Measurements from ENCODE around the gene FOXK2. TPM values are rescaled to one million over a fixed set of nuclear protein-coding genes. Genes with fewer than 3 reads are reported as not detected.

The FOXK2 gene
- total and polyA plus RNA-seq, 2 of the 8 experiments (the other 6 are each of a cell fraction or from before 2014, with no cell fraction given): 34.7 to 64.9 TPM

GRCh38 chr17:82648742-82649331, 129.3 kb downstream of the FOXK2 start:
- H3K9me3 ChIP-seq (ENCODE audit: insufficient read depth in 2 of 2, low read depth in 1 of 2, low read length in 1 of 2): no peaks in the 10 kb centered on the region
- H3K79me2 ChIP-seq (ENCODE audit: control insufficient read depth in 1 of 2, insufficient read depth in 2 of 2, low read length in 2 of 2): peaks cover 23 to 40% of the 10 kb centered on the region in 2 experiments
- ChIA-PET POLR2A (ENCODE audit: partially characterized antibody) (interaction anchor here (0.6 kb wide), 1 partner anchor 102 kb away, joined by 3 read pairs; no protein-coding TSS in a partner anchor), CTCF (ENCODE audit: partially characterized antibody) (interaction anchor here (1.4 kb wide), 1 partner anchor 9 kb away, joined by 4 read pairs; no protein-coding TSS in a partner anchor)
- H3K23ac ChIP-seq (ENCODE audit: insufficient read length): no peak overlapping the region
- H2BK5ac ChIP-seq (ENCODE audit: low read depth, low read length): no peak overlapping the region
- peak overlapping the region; percentile 80 for H4K8ac ChIP-seq (ENCODE audit: extremely low read depth, insufficient read depth, low read length)
- peaks cover 3% of the 10 kb centered on the region for H3K79me1 ChIP-seq (ENCODE audit: low read depth, low read length)
- WGBS, 2 experiments (ENCODE audit: extremely low coverage in 1 of 2, insufficient coverage in 1 of 2, insufficient read length in 1 of 2, insufficient replicate concordance in 2 of 2, low coverage in 1 of 2, low lambda C conversion rate in 2 of 2, missing lambda C conversion rate in 1 of 2): 72% methylated on average over 3 of the region's 37 CpGs; no CpG with 5 or more reads in 1 of the 2 experiments
- H2AK5ac ChIP-seq (ENCODE audit: low read depth, low read length): no peak overlapping the region
- H3K36me3 ChIP-seq (ENCODE audit: control insufficient read depth in 2 of 4, insufficient read depth in 4 of 4, low read length in 3 of 4): peaks cover 4 to 7% (median 5%) of the 10 kb centered on the region in 4 experiments; a peak in 7 of 8 replicates
- peak overlapping the region; percentile 96 for H3K4ac ChIP-seq (replicated peaks; ENCODE audit: insufficient read length, low read depth, low read length)
- no peak overlapping the region for H2BK20ac ChIP-seq (ENCODE audit: low read length)
- DNase-seq (ENCODE audit: low read depth in 1 of 2, low spot score in 2 of 2) (peak in 1 of 2 experiments; percentile 66), FAIRE-seq (no peak)
- H2BK12ac ChIP-seq (ENCODE audit: low read depth, low read length): 0 out of 2 replicates have a peak overlapping the region, but pooled peaks have one; percentile 17
- H3K4me3 ChIP-seq (ENCODE audit: extremely low read depth in 1 of 4, insufficient read depth in 2 of 4, low read depth in 3 of 4, low read length in 4 of 4): peak overlapping the region in 3 of 4 experiments; percentile 25 to 56 (median 26); a peak in 4 of 8 replicates
- H3K4me2 ChIP-seq (ENCODE audit: insufficient read depth in 1 of 2, low read depth in 2 of 2, low read length in 2 of 2): peak overlapping the region; percentile 61 to 76
- peak overlapping the region; percentile 76 for H4K5ac ChIP-seq (ENCODE audit: insufficient read length, low read depth, low read length)
- no peak overlapping the region for H2BK120ac ChIP-seq (replicated peaks; ENCODE audit: low read depth, low read length)
- H4K20me1 ChIP-seq (replicated peaks in 1 of 2; ENCODE audit: control insufficient read depth in 1 of 2, insufficient read depth in 2 of 2, low read length in 2 of 2): peaks cover 7 to 10% of the 10 kb centered on the region in 2 experiments
- no peak overlapping the region for H2BK15ac ChIP-seq (ENCODE audit: low read length)
- no peak overlapping the region for H3K14ac ChIP-seq (ENCODE audit: insufficient read length)
- H3K9ac ChIP-seq (replicated peaks in 1 of 4; ENCODE audit: extremely low read depth in 1 of 4, low read depth in 3 of 4, low read length in 3 of 4): no peak overlapping the region; a peak in 3 of 7 replicates
- H3K4me1 ChIP-seq (replicated peaks in 1 of 4; ENCODE audit: control insufficient read depth in 3 of 4, insufficient read depth in 4 of 4, low read length in 3 of 4): peaks cover 0 to 8% (median 3%) of the 10 kb centered on the region in 4 experiments; a peak in 5 of 7 replicates
- H3K27me3 ChIP-seq (replicated peaks in 1 of 4; ENCODE audit: control insufficient read depth in 3 of 4, extremely low read depth in 1 of 4, insufficient read depth in 3 of 4, low read length in 3 of 4): no peaks in the 10 kb centered on the region; a peak in 1 of 7 replicates
- H3K56ac ChIP-seq (replicated peaks; ENCODE audit: insufficient read length, low read depth, low read length): no peak overlapping the region
- no peak overlapping the region for H3K27ac ChIP-seq (ENCODE audit: low read depth, low read length)
- H3K23me2 ChIP-seq (ENCODE audit: low read depth, low read length): peaks cover 6% of the 10 kb centered on the region; the same call in 1 of the 2 replicates
- peak overlapping the region; percentile 4; the same call in 1 of the 2 replicates for H3K18ac ChIP-seq (ENCODE audit: extremely low read depth, low read length)
- H2AFZ ChIP-seq (ENCODE audit: low read length): no peak overlapping the region; the same call in 1 of the 2 replicates
- H4K91ac ChIP-seq (replicated peaks; ENCODE audit: insufficient read length, low read length): peak overlapping the region; percentile 34
